ENCODE results near the gene DUS2. TPM values are rescaled to one million over a fixed set of nuclear protein-coding genes. Genes with fewer than 3 reads are reported as not detected.
"Not testable (repeated sequence)": the region's sequence is repeated elsewhere in the genome, so short reads cannot be mapped to it uniquely, and the experiment has no call there.

DUS2 gene
- total RNA-seq, 1 experiment from 2014 or later = 33.6 TPM

DNA sequence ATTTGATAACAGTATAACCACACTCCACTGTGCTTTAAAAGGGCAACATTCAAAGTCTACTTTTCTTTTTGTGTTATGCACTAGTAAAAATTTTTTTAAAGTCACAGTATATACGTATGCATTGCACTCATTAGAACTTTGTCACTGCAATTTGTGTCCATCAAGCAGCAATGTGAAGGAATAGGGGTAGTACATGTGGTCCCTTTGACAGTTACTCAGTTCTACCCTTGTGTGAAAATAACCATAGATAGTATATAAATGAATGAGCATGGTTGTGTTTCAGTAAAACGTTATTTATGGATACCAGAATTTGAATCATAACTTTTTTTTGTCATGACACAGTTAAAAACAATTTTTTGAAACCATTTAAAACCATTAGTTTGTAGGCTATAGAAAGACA, 92.8 kb downstream of the DUS2 start:
- Mint-ChIP-seq H3K4me3 (ENCODE audit: unreplicated experiment) (no peak overlapping the region), H3K27me3 (ENCODE audit: insufficient read depth, unreplicated experiment) (no peaks in the 10 kb centered on the region), H3K36me3 (ENCODE audit: insufficient read depth, unreplicated experiment) (no peaks in the 10 kb centered on the region), H3K4me1 (ENCODE audit: low read depth, unreplicated experiment) (peaks cover 11% of the 10 kb centered on the region), H3K9me3 (ENCODE audit: unreplicated experiment) (peaks cover 5% of the 10 kb centered on the region), H3K27ac (ENCODE audit: unreplicated experiment) (no peak overlapping the region)
- no peak for TF ChIP-seq CTCF (IDR thresholded peaks at IDR 0.05; ENCODE audit: insufficient read depth in 1 of 2, low read depth in 1 of 2, low read length in 1 of 2, severe bottlenecking in 1 of 2, unreplicated experiment in 1 of 2)
- Histone ChIP-seq H3K36me3 (ENCODE audit: control insufficient read depth, insufficient read depth, low read length) (no peaks in the 10 kb centered on the region), H3K4me1 (peaks cover 9% of the 10 kb centered on the region; the same call in 1 of the 2 replicates), H3K9me3 (no peaks in the 10 kb centered on the region), H3K27me3 (replicated peaks; ENCODE audit: control insufficient read depth, insufficient read depth, low read length) (no peaks in the 10 kb centered on the region), H3K4me3 (ENCODE audit: low read depth, low read length) (no peak overlapping the region)
- ChIA-PET POLR2A (no interaction called here), CTCF (no interaction called here)
- no TSS peak for BruUV-seq (replicated peaks)
- no peak for DNase-seq
- intact Hi-C loops (cut with micrococcal nuclease; ENCODE audit: unreplicated experiment) = loop anchor here (1.0 kb wide), 1 partner anchor 22 kb away; no protein-coding TSS in a partner anchor

- DNase-seq = peak in 1 of 2 experiments; percentile 29
- intact Hi-C loops (cut with micrococcal nuclease; ENCODE audit: unreplicated experiment) = loop anchor here (1.0 kb wide), 1 partner anchor 22 kb away; no protein-coding TSS in a partner anchor
- POLR2A ChIA-PET = no interaction called here
- no peak overlapping the region for H3K4me3 ChIP-seq (ENCODE audit: low read depth, low read length)
- H3K36me3 ChIP-seq (ENCODE audit: control insufficient read depth, insufficient read depth, low read length) = no peaks in the 10 kb centered on the region
- CTCF ChIA-PET = no interaction called here
- peak; percentile 68 to 82 for TF ChIP-seq CTCF (IDR thresholded peaks at IDR 0.05; ENCODE audit: insufficient read depth in 1 of 2, low read depth in 1 of 2, low read length in 1 of 2, severe bottlenecking in 1 of 2, unreplicated experiment in 1 of 2)
- peaks cover 11% of the 10 kb centered on the region for H3K4me1 Mint-ChIP-seq (ENCODE audit: low read depth, unreplicated experiment)
- no peaks in the 10 kb centered on the region for H3K9me3 ChIP-seq
- peaks cover 9% of the 10 kb centered on the region; the same call in 1 of the 2 replicates for H3K4me1 ChIP-seq
- no peak overlapping the region for H3K27ac Mint-ChIP-seq (ENCODE audit: unreplicated experiment)
- H3K4me3 Mint-ChIP-seq (ENCODE audit: unreplicated experiment) = no peak overlapping the region
- BruUV-seq (replicated peaks) = no TSS peak
- H3K36me3 Mint-ChIP-seq (ENCODE audit: insufficient read depth, unreplicated experiment) = no peaks in the 10 kb centered on the region
- no peaks in the 10 kb centered on the region for H3K9me3 Mint-ChIP-seq (ENCODE audit: unreplicated experiment)
- no peaks in the 10 kb centered on the region for H3K27me3 ChIP-seq (replicated peaks; ENCODE audit: control insufficient read depth, insufficient read depth, low read length)
- H3K27me3 Mint-ChIP-seq (ENCODE audit: insufficient read depth, unreplicated experiment) = no peaks in the 10 kb centered on the region
Measured at GRCh38 chr16:68116256-68116867, 93.3 kb downstream of the DUS2 start.

DNA sequence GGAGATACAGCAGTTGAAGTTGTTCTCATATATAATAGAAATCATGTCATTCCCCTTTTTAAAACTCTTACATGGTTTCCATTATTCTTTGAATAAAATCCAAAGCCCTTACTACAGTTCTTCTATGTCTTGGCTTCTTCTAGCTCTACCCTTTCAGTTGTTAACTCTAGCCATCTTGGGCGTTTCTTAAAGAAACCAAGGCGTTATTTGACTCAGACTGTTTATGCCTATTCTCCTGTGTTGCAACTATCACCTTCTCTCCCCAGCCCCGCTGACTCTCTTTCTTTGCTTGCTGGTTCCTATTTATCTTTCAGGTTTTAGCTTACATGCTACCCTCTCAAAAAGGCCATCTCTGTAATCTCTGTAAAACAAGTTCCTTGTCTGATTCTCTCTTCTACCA, 94.8 kb downstream of the DUS2 start:
- no TSS peak for BruUV-seq (replicated peaks)
- Mint-ChIP-seq H3K27me3 (ENCODE audit: insufficient read depth, unreplicated experiment) (no peaks in the 10 kb centered on the region), H3K36me3 (ENCODE audit: insufficient read depth, unreplicated experiment) (no peaks in the 10 kb centered on the region), H3K27ac (ENCODE audit: unreplicated experiment) (no peak overlapping the region), H3K9me3 (ENCODE audit: unreplicated experiment) (no peaks in the 10 kb centered on the region), H3K4me3 (ENCODE audit: unreplicated experiment) (no peak overlapping the region), H3K4me1 (ENCODE audit: low read depth, unreplicated experiment) (peaks cover 6% of the 10 kb centered on the region)
- CTCF ChIA-PET = no interaction called here
- TF ChIP-seq CTCF (IDR thresholded peaks at IDR 0.05; ENCODE audit: insufficient read depth in 1 of 2, low read depth in 1 of 2, low read length in 1 of 2, severe bottlenecking in 1 of 2, unreplicated experiment in 1 of 2) = no peak
- Histone ChIP-seq H3K27me3 (replicated peaks; ENCODE audit: control insufficient read depth, insufficient read depth, low read length) (no peaks in the 10 kb centered on the region), H3K9me3 (no peaks in the 10 kb centered on the region), H3K36me3 (ENCODE audit: control insufficient read depth, insufficient read depth, low read length) (no peaks in the 10 kb centered on the region), H3K4me1 (peaks cover 9% of the 10 kb centered on the region; the same call in 1 of the 2 replicates), H3K4me3 (ENCODE audit: low read depth, low read length) (no peak overlapping the region)
- POLR2A ChIA-PET = no interaction called here
- intact Hi-C loops (cut with micrococcal nuclease; ENCODE audit: unreplicated experiment) = no loop called here
- no peak for DNase-seq

GRCh38 chr16:68118954-68119353, 95.9 kb downstream of the DUS2 start:
- POLR2A ChIA-PET; H3K4me1 Mint-ChIP-seq (ENCODE audit: low read depth, unreplicated experiment); H3K27me3 ChIP-seq (replicated peaks; ENCODE audit: control insufficient read depth, insufficient read depth, low read length); H3K36me3 ChIP-seq (ENCODE audit: control insufficient read depth, insufficient read depth, low read length); H3K4me1 ChIP-seq; H3K4me3 Mint-ChIP-seq (ENCODE audit: unreplicated experiment); CTCF ChIA-PET; H3K9me3 ChIP-seq; BruUV-seq (replicated peaks); H3K27me3 Mint-ChIP-seq (ENCODE audit: insufficient read depth, unreplicated experiment); H3K27ac Mint-ChIP-seq (ENCODE audit: unreplicated experiment); H3K4me3 ChIP-seq (ENCODE audit: low read depth, low read length); intact Hi-C loops (cut with micrococcal nuclease; ENCODE audit: unreplicated experiment); DNase-seq; H3K36me3 Mint-ChIP-seq (ENCODE audit: insufficient read depth, unreplicated experiment); H3K9me3 Mint-ChIP-seq (ENCODE audit: unreplicated experiment): not testable (repeated sequence)

- H3K4me1 ChIP-seq; H3K4me3 ChIP-seq (ENCODE audit: low read depth, low read length); H3K4me1 Mint-ChIP-seq (ENCODE audit: low read depth, unreplicated experiment); DNase-seq; intact Hi-C loops (cut with micrococcal nuclease; ENCODE audit: unreplicated experiment); H3K27me3 ChIP-seq (replicated peaks; ENCODE audit: control insufficient read depth, insufficient read depth, low read length); H3K4me3 Mint-ChIP-seq (ENCODE audit: unreplicated experiment); H3K36me3 Mint-ChIP-seq (ENCODE audit: insufficient read depth, unreplicated experiment); POLR2A ChIA-PET; H3K27me3 Mint-ChIP-seq (ENCODE audit: insufficient read depth, unreplicated experiment); H3K9me3 Mint-ChIP-seq (ENCODE audit: unreplicated experiment); H3K27ac Mint-ChIP-seq (ENCODE audit: unreplicated experiment); BruUV-seq (replicated peaks); H3K36me3 ChIP-seq (ENCODE audit: control insufficient read depth, insufficient read depth, low read length); H3K9me3 ChIP-seq: not testable (repeated sequence)
- CTCF ChIA-PET = interaction anchor here (0.6 to 1.3 kb wide), 2 partner anchors 27 to 76 kb away, joined by 5 read pairs; no protein-coding TSS in a partner anchor
Measured at GRCh38 chr16:68120496-68120895, 97.4 kb downstream of the DUS2 start.

All from Caco-2 (cell line).